Inflammatory macrophage treated with lipopolysaccharide for 1 hour (primary cell): ENCODE results near the gene PAFAH2.

ENCODE experiments used
- DNase-seq, 2 donors: peaks; one replicate each; pipeline ENCODE4 v3.0.0-alpha.2; 2020 to 2022

The PAFAH2 gene

DNA sequence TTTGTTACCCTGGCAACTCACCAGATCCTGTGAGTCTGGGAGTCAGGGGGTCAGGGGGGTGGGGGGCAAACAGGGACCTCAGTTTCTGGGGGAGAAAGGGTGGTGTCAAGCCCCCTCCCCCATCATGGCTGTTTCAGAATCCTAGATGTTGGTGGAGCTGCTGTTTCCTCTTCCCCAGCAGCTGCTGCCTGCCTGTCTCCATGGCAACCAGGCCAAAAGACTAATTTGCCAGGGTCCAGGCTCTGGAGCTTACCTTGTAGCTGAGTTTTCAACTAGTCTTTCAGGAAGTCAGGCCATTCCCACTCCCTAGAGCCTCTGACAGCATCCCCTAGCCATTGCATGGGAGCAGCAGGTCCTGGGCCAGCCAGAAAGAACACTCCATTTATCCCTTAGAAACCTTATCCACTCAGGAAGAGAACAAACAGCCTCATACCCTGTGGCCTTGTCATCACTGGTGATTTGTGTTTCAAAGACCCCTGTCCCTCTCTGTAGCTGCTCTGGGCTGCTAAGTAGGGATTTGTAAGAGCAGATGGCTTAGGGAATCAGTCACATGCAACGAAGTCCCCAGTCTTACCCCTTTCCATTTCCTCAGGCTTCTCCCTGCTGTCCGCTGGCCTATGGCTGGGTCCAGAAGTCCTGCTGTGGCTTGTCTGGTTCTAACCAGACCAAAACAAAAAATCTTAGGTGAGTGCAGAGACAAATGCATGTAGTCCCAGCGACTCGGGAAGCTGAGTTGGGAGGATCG lies 70.2 kb downstream of the PAFAH2 start:
- DNase-seq: no peak

DNA sequence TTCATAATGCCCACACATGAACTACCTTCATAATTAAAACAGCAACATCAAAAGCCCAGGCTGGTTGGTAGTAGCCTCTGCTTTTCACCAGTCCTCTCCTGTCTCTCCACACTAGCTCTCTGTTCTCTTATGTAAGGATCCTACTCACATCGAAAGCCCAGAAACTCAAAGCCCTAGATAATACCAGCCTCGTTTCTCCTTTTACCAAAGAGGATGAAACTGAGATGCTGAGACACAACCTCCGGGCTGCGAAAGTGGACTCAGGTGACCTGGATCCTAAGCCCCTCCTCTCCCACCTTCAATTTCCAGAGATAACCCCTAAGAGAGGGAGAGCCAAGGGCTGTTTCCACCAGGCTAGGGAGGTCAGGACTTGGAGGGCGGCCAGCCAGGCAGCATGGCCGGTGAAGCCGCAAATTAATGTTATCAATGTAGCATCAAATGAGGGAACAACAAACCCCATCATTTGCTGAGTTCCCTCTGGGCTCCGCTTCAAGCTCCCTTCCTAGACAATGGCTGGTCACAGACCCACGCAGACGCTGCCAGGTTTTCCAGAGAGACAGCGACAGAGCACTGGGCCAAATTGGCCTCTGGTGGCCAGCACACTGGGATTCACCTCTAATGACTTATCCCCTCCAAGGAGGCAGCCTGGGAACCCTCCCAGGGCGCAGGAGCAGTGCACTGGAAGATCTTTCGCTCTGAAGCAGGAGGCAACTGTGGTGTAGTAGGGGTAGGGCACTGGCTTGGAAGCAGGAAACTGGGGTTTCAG lies 70.9 kb downstream of the PAFAH2 start:
- no peak for DNase-seq

DNA sequence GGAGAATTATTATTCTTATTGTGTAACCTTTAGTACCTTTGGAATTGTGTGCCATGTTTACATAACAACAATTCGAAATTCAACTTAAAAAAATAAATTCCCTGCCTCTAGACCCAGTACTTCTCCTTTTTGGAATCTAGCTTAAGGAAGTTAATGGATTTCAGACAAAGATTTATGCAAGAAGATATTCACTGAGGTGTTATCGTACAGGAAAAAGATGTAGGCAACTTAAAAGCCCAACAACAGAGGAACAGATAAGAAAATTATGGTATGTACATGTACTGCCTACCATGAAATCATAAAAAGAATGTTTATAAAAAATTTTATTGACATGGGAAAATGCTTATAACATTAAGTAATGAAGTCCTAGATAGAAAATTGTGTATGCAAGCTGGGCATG lies 73.4 kb downstream of the PAFAH2 start:
- peak in 1 of 2 donors; percentile 47 for DNase-seq

DNA sequence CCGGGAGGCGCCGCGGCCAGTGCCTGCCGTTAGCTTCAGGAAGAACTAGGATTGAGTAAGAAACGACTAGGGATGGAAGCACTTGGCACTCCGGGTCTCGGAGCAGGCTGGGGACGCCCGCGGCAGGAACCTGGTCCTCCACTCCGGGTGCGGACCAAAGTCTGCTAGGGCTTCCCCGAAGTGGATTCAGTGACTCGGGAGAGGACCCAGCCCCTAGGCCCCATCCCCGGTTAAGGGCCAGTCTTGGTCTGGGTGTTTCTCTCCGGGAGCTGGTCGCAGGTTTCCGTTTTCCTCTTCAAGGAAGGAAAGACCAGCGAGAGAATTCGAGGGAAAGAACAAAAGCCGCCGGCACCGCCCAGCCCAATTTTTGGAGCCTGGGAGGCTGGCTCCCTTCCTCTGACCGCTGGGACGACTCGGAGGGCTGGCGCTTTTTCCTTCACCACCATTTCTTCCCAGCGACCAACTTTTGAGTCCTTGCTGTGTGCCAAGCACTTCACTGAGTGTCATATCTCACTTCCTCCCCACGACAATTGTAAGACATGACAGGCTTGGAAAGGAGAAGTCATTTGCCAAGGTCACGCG lies 74.8 kb downstream of the PAFAH2 start:
- DNase-seq: peak; percentile 50

DNA sequence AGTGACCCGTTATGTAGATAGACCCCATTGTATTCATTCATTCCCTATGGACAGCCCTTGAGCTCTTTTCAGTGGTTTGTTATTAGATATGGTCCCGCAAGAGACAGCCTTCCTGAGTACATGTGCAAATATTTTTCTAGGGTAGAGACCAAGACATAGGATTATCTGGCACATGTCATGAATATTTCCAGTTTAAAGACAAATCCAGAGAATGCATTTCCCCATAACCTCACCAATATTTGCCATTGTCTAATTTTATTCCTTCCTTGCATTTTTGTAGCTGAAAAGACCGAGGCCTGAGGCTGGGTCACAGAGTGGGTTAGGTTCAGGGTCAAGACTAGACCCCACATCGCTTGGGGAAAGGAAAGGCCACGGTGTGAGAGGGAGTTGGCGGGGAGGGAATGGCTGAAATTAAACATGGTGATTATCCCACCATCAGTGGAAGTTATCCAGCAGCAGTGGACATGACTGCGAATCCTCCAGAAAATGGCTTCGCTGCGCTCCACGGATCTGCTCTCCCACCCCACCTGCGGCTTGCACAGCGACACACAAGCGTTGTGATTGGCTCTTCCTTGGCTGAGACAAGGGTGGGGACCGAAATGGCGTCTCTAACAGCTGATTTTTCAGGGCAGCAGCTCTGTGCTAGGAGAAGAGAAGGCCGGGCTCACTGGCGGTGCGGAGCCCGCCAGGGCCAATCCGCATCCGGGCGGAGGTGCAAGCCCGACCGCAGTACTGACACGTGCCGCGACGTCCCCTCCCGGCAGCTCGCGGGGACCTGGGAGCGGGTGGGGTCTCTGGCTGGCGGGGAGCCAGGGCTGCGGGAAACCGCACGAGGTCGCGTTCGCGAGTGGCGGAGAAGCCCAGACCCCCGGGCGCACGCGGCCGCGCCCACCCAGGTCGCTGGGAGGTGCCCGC lies 75.5 kb downstream of the PAFAH2 start:
- DNase-seq: no peak

DNA sequence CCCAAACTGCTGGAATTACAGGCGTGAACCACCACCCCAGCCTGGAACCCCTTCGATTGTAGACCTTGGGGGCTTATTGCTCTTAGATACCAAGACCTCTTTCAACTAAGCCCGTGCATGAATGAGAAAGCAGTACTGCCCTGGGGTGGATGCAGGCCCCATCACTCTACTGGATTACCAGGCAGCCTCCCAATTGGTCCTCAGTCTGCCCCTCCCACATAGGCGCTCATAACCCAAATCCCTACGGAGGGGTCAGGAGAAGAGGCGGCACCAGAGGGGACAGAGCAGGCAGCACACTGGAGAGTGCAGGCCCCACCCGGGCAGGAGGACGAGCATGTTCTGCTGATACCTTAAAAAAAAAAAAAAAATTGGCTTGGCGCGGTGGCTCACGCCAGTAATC lies 79.2 kb downstream of the PAFAH2 start:
- DNase-seq: no peak

DNA sequence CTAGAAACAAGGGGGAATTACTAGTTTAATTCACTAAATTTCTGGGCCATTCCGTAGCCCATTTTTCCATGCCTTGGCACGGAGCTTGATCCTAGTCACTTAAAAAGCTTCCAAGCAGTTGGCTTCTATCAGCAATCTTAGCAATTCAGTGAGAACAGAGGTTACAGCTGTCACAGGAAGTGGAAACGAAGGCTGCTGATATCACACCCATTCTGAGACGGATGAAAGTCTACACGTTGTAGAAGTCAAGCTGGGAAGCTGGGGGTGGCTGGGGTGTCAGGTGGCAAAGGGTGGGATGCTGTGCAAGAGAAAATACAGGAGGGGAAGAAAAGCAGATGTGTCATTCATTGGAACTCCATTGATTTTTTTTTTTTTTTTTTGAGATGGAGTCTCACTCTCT lies 79.9 kb downstream of the PAFAH2 start:
- DNase-seq: no peak

DNA sequence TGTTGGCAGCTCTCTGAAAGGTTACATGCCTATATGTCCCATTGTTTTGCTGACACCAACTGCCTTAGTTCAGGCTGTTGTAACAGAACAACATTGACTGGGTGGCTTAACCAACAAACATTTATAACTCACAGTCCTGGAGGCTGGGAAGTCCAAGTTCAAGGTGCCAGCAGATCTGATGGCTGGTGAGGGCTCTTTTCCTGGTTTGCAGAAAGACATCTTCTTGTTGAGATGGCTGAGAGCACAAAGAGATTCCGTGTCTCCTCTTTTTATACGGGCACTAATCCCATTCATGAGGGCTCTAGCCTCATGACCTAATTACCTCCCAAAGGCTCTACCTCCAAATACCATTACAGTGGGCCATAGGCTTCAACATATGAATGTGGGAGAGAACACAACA lies 81.4 kb downstream of the PAFAH2 start:
- no peak for DNase-seq

DNA sequence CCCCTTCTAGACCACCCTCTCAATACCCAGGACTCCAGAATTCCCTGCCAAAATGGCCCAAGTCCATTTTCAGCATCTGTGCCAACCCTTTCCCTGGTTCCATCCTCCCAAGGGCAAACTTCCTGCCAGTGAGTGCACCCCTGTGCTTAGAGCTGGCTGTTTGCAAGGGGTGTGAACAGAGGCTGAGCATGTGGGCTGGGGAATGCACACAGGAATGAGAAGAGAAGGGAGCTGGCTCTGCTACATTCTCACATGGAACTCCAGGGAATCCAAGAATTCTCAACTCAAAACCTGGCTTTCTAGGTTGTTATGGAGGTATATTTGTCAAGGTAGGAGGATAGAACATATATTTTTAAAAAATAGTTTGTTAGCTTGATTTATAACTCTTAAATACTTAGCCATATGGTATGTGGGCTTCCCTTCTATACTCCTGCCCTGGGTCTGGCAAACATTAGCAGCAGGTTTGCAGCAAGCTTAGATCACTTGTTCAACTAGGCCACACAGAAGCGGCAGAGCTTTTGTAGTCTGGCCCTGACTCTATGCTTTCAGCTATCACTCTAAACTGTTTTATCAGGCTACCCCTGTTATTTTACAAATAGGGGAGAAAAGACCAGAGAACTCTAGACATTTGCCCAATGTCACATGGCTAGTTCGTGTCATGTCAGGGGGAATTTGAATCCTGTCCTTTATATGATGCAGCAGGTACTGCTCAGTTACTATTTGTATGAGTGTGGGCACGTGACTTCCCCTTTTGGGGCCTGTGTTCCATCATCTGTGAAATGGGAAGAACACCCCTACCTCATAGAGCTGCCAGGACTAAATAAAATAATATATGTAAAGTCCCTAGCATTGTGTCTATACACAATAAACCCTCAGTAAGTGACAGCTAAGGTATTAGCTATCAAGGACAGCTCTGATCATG lies 83.5 kb downstream of the PAFAH2 start:
- DNase-seq: no peak

DNA sequence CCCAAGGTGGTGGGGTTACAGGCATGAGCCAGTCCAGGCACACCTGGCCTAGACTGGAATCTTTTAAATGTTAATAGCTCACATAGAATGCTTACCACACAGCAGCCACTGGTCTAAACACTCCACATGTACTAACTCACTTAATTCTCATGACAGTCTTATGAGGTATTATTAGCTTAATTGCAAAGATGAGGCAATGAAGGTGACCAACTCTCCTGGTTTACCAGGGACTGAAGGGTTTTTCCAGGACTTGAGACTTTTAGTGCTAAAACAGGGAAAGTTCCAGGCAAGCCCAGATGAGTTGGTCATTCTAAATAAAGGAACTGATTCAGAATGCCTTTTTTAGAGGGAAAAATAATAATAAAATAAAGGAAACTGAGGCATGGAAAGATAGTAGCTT lies 84.7 kb downstream of the PAFAH2 start:
- peak in 1 of 2 donors; percentile 59 for DNase-seq

DNA sequence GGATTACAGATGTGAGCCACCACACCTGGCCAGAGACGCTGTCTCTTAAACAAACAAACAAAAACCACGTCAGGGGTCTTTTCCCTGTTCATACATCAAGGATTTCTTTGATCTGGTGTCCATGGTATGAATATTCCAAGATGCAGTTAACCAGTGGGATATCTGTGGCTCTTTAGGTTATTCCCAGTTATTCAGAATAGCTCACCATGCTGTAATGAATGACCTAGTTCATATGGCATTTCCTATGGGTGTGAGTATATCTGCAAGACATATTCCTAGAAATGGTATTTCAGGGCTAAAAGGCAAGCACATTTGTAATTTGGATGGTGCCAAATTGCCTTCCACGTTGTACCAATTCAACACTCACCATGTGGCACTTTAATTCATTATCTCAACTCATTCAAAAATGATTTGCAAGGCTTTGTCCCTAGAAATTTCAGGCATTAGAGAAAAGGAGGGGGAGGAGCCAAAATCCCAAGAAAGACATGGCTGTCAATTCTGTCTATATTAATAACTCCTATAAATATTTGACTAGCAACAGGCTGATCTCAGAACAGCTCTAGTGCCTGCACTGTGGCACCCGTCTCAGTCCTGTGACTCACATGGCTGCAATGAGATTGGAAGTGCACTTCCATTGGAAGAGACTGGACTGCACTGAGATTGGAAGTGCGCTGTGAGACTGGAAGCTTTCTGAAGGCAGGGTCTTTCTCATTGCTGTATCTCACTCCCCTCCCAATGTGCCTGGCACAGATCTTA lies 85.6 kb downstream of the PAFAH2 start:
- no peak for DNase-seq

DNA sequence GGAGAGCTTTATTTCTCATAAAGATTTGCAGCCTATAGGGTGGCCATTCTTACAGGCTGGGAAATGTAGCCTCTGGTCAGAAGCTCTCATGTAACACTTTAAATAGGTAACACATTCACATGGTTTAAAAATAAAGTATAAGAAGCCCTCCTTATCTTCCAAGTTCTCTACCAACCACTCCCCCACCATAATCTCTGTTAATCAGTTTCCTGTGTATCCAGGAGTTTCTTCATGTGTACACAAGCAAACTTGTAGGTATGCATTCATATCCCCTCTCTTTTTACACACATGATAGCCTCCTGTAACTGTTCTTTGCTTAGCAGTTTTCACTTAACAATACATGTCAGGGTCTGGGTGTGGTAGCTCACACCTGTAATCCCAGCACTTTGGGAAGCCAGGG lies 86.7 kb downstream of the PAFAH2 start:
- no peak for DNase-seq
